HepG2 (cell line): Measurements from ENCODE around the gene FUZ. TPM values are rescaled to one million over a fixed set of nuclear protein-coding genes. Genes with fewer than 3 reads are reported as not detected.

ENCODE experiments used
- ATAC-seq: fragments of 200-7000 bp; cut with Tn5 transposase; 3 replicates; pipeline ENCODE4 v1.9.1; 2020; ENCODE audit warnings: mild to moderate bottlenecking, moderate library complexity
- BruUV-seq: library from RNA; stranded (reverse); fragments of 400-500 nt; replicated peaks from 2 replicates; lab custom pipeline; 2021; lab: Mats Ljungman, UMichigan
- CTCF ChIA-PET: fragments of 300-600 bp; formaldehyde crosslinking; extraction: SDS; loops from one replicate; lab custom pipeline; 2021; ENCODE audit warnings: low total read pairs, inconsistent platforms, low intra/inter-chr PET ratio; lab: Yijun Ruan, JAX
- POLR2A ChIA-PET: fragments of 350-600 bp; sonication (Branson Sonifier 250); formaldehyde crosslinking; loops from one replicate; lab custom pipeline; 2020; ENCODE audit warnings: antibody characterized with exemption, inconsistent platforms; lab: Yijun Ruan, JAX
- DNase-seq: peaks from one replicate; pipeline ENCODE4 v3.0.0-alpha.2; 2015; ENCODE audit warnings: low spot score
- FAIRE-seq: peaks from 3 replicates; lab custom pipeline; 2011; peaks lifted over from hg19 to GRCh38; lab: Jason Lieb, UNC
- H2AFZ ChIP-seq: one replicate; pipeline ENCODE4 v1.6.1; 2011; ENCODE audit warnings: low read length, inconsistent platforms
- H3K27ac ChIP-seq: fragments of 300-600 bp; 3 replicates; pipeline ENCODE4 v1.8.0; 2011; ENCODE audit warnings: mixed run types, mild to moderate bottlenecking, mixed read lengths, low read length, inconsistent platforms; ENCODE audit not compliant: insufficient read depth; ENCODE audit errors: extremely low read length
- H3K27me3 ChIP-seq, 2 experiments: fragments of 200-600 bp in 1 of 2; 2 replicates in 1 of 2; 3 replicates in 1 of 2; pipeline versions ENCODE4 v1.6.0 to v1.8.0; 2011; ENCODE audit warnings: low read length in 2 of 2, mild to moderate bottlenecking in 2 of 2, moderate library complexity in 2 of 2, inconsistent platforms in 1 of 2; ENCODE audit not compliant: insufficient read depth in 2 of 2, control insufficient read depth in 1 of 2
- H3K36me3 ChIP-seq, 2 experiments: fragments of 200-600 bp in 1 of 2; replicated peaks in 1 of 2; 2 replicates in 1 of 2; 3 replicates in 1 of 2; pipeline versions ENCODE4 v1.5.1 to v1.8.0; 2011; ENCODE audit warnings: low read length in 2 of 2, inconsistent platforms in 1 of 2; ENCODE audit not compliant: insufficient read depth in 2 of 2, control insufficient read depth in 1 of 2
- H3K4me1 ChIP-seq: 2 replicates; pipeline ENCODE4 v1.5.1; 2012; ENCODE audit warnings: low read length, inconsistent platforms; ENCODE audit not compliant: insufficient read depth
- H3K4me2 ChIP-seq: 2 replicates; pipeline ENCODE4 v1.6.0; 2011; ENCODE audit warnings: low read depth, low read length, inconsistent platforms
- H3K4me3 ChIP-seq, 3 experiments: fragments of 200-600 bp in 1 of 3; sonication (generic), shearing (Covaris generic) in 1 of 3; replicated peaks in 1 of 3; 2 replicates each; pipeline ENCODE4 v1.5.1; 2011 to 2016; ENCODE audit warnings: low read length in 3 of 3, inconsistent platforms in 2 of 3, low read depth in 2 of 3, mild to moderate bottlenecking in 2 of 3, control low read depth in 1 of 3, mixed read lengths in 1 of 3; ENCODE audit not compliant: insufficient read depth in 1 of 3
- H3K79me2 ChIP-seq: one replicate; pipeline ENCODE4 v1.6.1; 2011; ENCODE audit warnings: low read length, inconsistent platforms; ENCODE audit not compliant: insufficient read depth
- H3K9ac ChIP-seq: 2 replicates; pipeline ENCODE4 v1.6.0; 2011; ENCODE audit warnings: mild to moderate bottlenecking, low read depth, low read length, inconsistent platforms; ENCODE audit not compliant: insufficient read depth
- H3K9me3 ChIP-seq: 2 replicates; pipeline ENCODE4 v1.5.1; 2012; ENCODE audit warnings: mild to moderate bottlenecking, low read length
- H4K20me1 ChIP-seq: 2 replicates; pipeline ENCODE4 v1.6.0; 2011; ENCODE audit warnings: inconsistent platforms, mild to moderate bottlenecking, low read length, moderate library complexity; ENCODE audit not compliant: insufficient read depth
- CEBPB ChIP-seq: IDR thresholded peaks from 2 replicates; pipeline ENCODE4 v1.6.1; 2011; ENCODE audit warnings: low read depth, low read length, improper control_type of control experiment, borderline replicate concordance
- CEBPG ChIP-seq: IDR thresholded peaks from 2 replicates; pipeline ENCODE4 v1.6.1; 2016
- EP300 ChIP-seq, 3 experiments: sonication (generic) in 1 of 3; formaldehyde crosslinking in 1 of 3; IDR thresholded peaks; 2 replicates each; pipeline versions ENCODE4 v1.5.1 to v1.6.1; 2011 to 2020; ENCODE audit warnings: low read depth in 2 of 3, low read length in 2 of 3, borderline replicate concordance in 1 of 3, improper control_type of control experiment in 1 of 3, mild to moderate bottlenecking in 1 of 3, missing genetic modification reagents in 1 of 3, moderate library complexity in 1 of 3
- GATA4 ChIP-seq: sonication (generic); IDR thresholded peaks from 2 replicates; pipeline ENCODE4 v1.6.1; 2016; ENCODE audit warnings: antibody characterized with exemption, low read depth, borderline replicate concordance
- IKZF4 ChIP-seq: sonication (generic); formaldehyde crosslinking; IDR thresholded peaks from 2 replicates; pipeline ENCODE4 v1.5.1; 2020; ENCODE audit warnings: borderline replicate concordance, mild to moderate bottlenecking, low read depth, missing genetic modification reagents; ENCODE audit errors: not compliant biosample characterization
- KAT8 ChIP-seq: IDR thresholded peaks from 2 replicates; pipeline ENCODE4 v1.6.1; 2016; ENCODE audit warnings: missing genetic modification reagents, missing compliant biosample characterization
- TRIM24 ChIP-seq: sonication (generic); formaldehyde crosslinking; IDR thresholded peaks from 2 replicates; pipeline ENCODE4 v1.8.0; 2022; ENCODE audit warnings: mild to moderate bottlenecking, missing genetic modification reagents
- ZNF367 ChIP-seq: sonication (generic); formaldehyde crosslinking; IDR thresholded peaks from 2 replicates; pipeline ENCODE4 v1.4.0; 2020; ENCODE audit warnings: missing genetic modification reagents, borderline replicate concordance
- ZNF773 ChIP-seq: sonication (generic); formaldehyde crosslinking; IDR thresholded peaks from 2 replicates; pipeline ENCODE4 v1.4.0; 2020; ENCODE audit warnings: missing genetic modification reagents, borderline replicate concordance
- WGBS: methylation state at CpG from one replicate; pipeline ENCODE4 v1.1.6; 2017; ENCODE audit warnings: low lambda C conversion rate; 5-methylcytosine and 5-hydroxymethylcytosine counted together
- in situ Hi-C: cut with HindIII; loops from 2 replicates; pipeline ENCODE4 v1.10.0; 2017; ENCODE audit warnings: low pct_unique_long_range_greater_than_20kb; ENCODE audit not compliant: extremely low pct_ligation_motif_present
- intact Hi-C: fragments of 100-400 bp; cut with micrococcal nuclease; formaldehyde crosslinking; loops from one replicate; pipeline ENCODE4 v1.10.0; 2022; ENCODE audit not compliant: unreplicated experiment
- polyA plus RNA-seq, 8 experiments: library from polyadenylated mRNA; depleted of rRNA in 3 of 8; stranded (reverse) in 7 of 8; unstranded in 1 of 8; fragments of >200 nt; fragmentation: Illumina TruSeq in 4 of 8; extraction: Trizol in 4 of 8; gene quantifications; 2 replicates each; pipeline versions ENCODE4 v1.2.1 to v1.2.3, GENCODE V29; 2011 to 2016; ENCODE audit warnings: low read depth in 4 of 8, missing spikeins in 1 of 8, mixed read lengths in 1 of 8; ENCODE audit not compliant: insufficient read depth in 1 of 8
- total RNA-seq, 5 experiments: library from RNA; depleted of rRNA; stranded (reverse); fragments of >200 nt; fragmentation: Illumina TruSeq; extraction: Trizol; gene quantifications; 2 replicates each; pipeline ENCODE4 v1.2.3, GENCODE V29; 2016; ENCODE audit warnings: low read depth in 1 of 5
- TF ChIP-seq, protein P1 (sequence below): sonication (generic); formaldehyde crosslinking; IDR thresholded peaks from 2 replicates; pipeline ENCODE4 v1.8.0; 2022; ENCODE audit warnings: mild to moderate bottlenecking, missing genetic modification reagents, moderate library complexity
- TF ChIP-seq, protein P2 (sequence below): IDR thresholded peaks from 2 replicates; pipeline ENCODE4 v1.6.1; 2016; ENCODE audit warnings: missing compliant biosample characterization, missing genetic modification reagents, borderline replicate concordance
- TF ChIP-seq, protein P3 (sequence below): sonication (generic); formaldehyde crosslinking; IDR thresholded peaks from 2 replicates; pipeline ENCODE4 v1.5.1; 2020; ENCODE audit warnings: mild to moderate bottlenecking, missing genetic modification reagents, moderate library complexity

FUZ gene
- total and polyA plus RNA-seq, 2 of the 13 experiments (the other 11 are each of a cell fraction or from before 2014, with no cell fraction given): 0.08 TPM; not detected in 1

DNA sequence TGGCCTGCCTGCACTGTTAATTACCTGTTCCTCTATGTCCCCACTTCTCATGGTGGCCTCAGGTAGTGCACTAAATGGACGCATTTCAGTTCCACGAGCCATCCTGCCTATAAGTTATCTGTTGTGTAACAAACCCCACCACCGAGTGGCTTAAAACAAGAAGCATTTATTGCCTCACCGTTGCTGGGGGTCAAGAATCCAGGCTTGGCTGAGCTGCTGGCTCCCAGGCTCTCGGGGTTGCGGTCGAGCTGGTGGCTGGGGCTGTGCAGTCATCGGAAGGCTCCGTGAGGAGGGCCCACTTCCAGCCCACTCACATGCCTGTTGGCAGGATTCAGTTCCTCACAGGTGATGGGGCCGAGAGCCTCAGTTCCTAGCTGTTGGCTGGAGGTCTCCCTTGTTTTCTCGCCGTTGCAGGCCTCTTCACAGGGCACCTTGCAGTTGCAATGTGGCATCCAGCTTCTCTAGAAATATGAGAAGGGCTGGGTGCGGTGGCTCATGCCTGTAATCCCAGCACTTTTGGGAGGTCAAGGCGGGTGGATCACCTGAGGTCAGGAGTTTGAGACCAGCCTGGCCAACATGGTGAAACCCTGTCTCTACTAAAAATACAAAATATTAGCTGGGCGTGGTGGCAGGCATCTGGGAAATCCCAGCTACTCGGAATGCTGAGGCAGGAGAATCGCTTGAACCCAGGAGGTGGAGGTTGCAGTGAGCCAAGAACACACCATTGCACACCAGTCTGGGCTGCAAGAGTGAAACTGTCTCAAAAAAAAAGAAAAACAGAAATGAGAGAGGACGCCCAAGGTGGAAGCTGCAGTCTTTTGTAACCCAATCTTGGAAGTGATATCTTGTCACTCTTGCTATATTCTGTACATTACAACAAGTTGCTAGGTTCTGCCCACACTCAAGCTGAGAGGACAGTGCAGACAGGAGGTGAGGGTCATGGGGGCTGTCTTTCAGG lies 31.3 kb upstream of the FUZ start:
- peaks cover 2 to 6% of the 10 kb centered on the region in 2 experiments; a peak in 2 of 5 replicates for H3K36me3 ChIP-seq
- intact Hi-C loops (no loop called here), in situ Hi-C loops (no loop called here)
- H3K4me1 ChIP-seq: peaks cover 12% of the 10 kb centered on the region
- H2AFZ ChIP-seq: no peak overlapping the region
- no peaks in the 10 kb centered on the region for H4K20me1 ChIP-seq
- peak; percentile 47 for FAIRE-seq
- DNase-seq: peak; percentile 29
- POLR2A ChIA-PET: no interaction called here
- peak overlapping the region; percentile 34 for H3K27ac ChIP-seq
- CTCF ChIA-PET: no interaction called here
- peak; percentile 74 for ATAC-seq
- H3K4me3 ChIP-seq: peak overlapping the region in 1 of 3 experiments; percentile 44; a peak in 1 of 6 replicates
- WGBS: 53% methylated on average over 9 of the region's 18 CpGs
- H3K27me3 ChIP-seq: no peaks in the 10 kb centered on the region
- H3K9me3 ChIP-seq: no peaks in the 10 kb centered on the region
- H3K4me2 ChIP-seq: peak overlapping the region; percentile 62
- no peak overlapping the region for H3K9ac ChIP-seq
- BruUV-seq: no TSS peak
- H3K79me2 ChIP-seq: no peaks in the 10 kb centered on the region
- TF ChIP-seq EP300 (IDR thresholded peaks at IDR 0.05; ENCODE audit: low read depth in 2 of 2, low read length in 2 of 2) (no peak), EP300 (CRISPR knock-in tag; IDR thresholded peaks at IDR 0.05; ENCODE audit: borderline replicate concordance) (no peak), IKZF4 (no peak), TRIM24 (CRISPR knock-in tag) (no peak), ZNF773 (CRISPR knock-in tag) (no peak), KAT8 (CRISPR knock-in tag) (no peak), GATA4 (no peak), CEBPG (CRISPR knock-in tag) (0 out of 2 replicates have a peak, but pooled peaks have one; percentile 43), CEBPB (peak; percentile 89), ZNF367 (CRISPR knock-in tag) (no peak)
- TF ChIP-seq, protein P1, sequence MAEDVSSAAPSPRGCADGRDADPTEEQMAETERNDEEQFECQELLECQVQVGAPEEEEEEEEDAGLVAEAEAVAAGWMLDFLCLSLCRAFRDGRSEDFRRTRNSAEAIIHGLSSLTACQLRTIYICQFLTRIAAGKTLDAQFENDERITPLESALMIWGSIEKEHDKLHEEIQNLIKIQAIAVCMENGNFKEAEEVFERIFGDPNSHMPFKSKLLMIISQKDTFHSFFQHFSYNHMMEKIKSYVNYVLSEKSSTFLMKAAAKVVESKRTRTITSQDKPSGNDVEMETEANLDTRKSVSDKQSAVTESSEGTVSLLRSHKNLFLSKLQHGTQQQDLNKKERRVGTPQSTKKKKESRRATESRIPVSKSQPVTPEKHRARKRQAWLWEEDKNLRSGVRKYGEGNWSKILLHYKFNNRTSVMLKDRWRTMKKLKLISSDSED (CRISPR knock-in tag): no peak
- TF ChIP-seq, protein P2, sequence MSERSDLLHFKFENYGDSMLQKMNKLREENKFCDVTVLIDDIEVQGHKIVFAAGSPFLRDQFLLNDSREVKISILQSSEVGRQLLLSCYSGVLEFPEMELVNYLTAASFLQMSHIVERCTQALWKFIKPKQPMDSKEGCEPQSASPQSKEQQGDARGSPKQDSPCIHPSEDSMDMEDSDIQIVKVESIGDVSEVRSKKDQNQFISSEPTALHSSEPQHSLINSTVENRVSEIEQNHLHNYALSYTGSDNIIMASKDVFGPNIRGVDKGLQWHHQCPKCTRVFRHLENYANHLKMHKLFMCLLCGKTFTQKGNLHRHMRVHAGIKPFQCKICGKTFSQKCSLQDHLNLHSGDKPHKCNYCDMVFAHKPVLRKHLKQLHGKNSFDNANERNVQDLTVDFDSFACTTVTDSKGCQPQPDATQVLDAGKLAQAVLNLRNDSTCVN (CRISPR knock-in tag): no peak
- TF ChIP-seq, protein P3, sequence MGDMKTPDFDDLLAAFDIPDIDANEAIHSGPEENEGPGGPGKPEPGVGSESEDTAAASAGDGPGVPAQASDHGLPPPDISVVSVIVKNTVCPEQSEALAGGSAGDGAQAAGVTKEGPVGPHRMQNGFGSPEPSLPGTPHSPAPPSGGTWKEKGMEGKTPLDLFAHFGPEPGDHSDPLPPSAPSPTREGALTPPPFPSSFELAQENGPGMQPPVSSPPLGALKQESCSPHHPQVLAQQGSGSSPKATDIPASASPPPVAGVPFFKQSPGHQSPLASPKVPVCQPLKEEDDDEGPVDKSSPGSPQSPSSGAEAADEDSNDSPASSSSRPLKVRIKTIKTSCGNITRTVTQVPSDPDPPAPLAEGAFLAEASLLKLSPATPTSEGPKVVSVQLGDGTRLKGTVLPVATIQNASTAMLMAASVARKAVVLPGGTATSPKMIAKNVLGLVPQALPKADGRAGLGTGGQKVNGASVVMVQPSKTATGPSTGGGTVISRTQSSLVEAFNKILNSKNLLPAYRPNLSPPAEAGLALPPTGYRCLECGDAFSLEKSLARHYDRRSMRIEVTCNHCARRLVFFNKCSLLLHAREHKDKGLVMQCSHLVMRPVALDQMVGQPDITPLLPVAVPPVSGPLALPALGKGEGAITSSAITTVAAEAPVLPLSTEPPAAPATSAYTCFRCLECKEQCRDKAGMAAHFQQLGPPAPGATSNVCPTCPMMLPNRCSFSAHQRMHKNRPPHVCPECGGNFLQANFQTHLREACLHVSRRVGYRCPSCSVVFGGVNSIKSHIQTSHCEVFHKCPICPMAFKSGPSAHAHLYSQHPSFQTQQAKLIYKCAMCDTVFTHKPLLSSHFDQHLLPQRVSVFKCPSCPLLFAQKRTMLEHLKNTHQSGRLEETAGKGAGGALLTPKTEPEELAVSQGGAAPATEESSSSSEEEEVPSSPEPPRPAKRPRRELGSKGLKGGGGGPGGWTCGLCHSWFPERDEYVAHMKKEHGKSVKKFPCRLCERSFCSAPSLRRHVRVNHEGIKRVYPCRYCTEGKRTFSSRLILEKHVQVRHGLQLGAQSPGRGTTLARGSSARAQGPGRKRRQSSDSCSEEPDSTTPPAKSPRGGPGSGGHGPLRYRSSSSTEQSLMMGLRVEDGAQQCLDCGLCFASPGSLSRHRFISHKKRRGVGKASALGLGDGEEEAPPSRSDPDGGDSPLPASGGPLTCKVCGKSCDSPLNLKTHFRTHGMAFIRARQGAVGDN: peak; percentile 16; the same call in 1 of the 2 replicates
